Liver (tissue), 9 donors: ENCODE measurements around the gene CBFA2T3. TPM values are rescaled to one million over a fixed set of nuclear protein-coding genes. Genes with fewer than 3 reads are reported as not detected.

ENCODE experiments used
- DNase-seq: peaks from one replicate; pipeline ENCODE4 v3.0.0-alpha.2; 2017; ENCODE audit warnings: low spot score
- H3K27ac ChIP-seq, 2 donors: one replicate each; pipeline ENCODE4 v1.7.0; 2013; ENCODE audit warnings: inconsistent platforms in 2 of 2, low read length in 2 of 2, control low read depth in 1 of 2, low read depth in 1 of 2, mild to moderate bottlenecking in 1 of 2
- H3K27me3 ChIP-seq, 4 donors: one replicate each; pipeline versions ENCODE4 v1.6.1 to v1.7.0; 2013; ENCODE audit warnings: low read length in 3 of 4, inconsistent platforms in 1 of 4, mild to moderate bottlenecking in 1 of 4, moderate library complexity in 1 of 4; ENCODE audit not compliant: control insufficient read depth in 4 of 4, insufficient read depth in 4 of 4
- H3K36me3 ChIP-seq, 4 donors: one replicate each; pipeline versions ENCODE4 v1.6.1 to v1.7.0; 2013; ENCODE audit warnings: low read length in 3 of 4, mild to moderate bottlenecking in 3 of 4, low read depth in 1 of 4, moderate library complexity in 1 of 4; ENCODE audit not compliant: control insufficient read depth in 4 of 4, insufficient read depth in 3 of 4
- H3K4me1 ChIP-seq, 4 donors: one replicate each; pipeline versions ENCODE4 v1.6.1 to v1.7.0; 2013; ENCODE audit warnings: low read length in 3 of 4, mild to moderate bottlenecking in 3 of 4, moderate library complexity in 1 of 4; ENCODE audit not compliant: control insufficient read depth in 4 of 4, insufficient read depth in 4 of 4
- H3K4me3 ChIP-seq, 3 donors: one replicate each; pipeline versions ENCODE4 v1.6.1 to v1.7.0; 2013; ENCODE audit warnings: low read length in 3 of 3, control low read depth in 1 of 3, low read depth in 1 of 3, mild to moderate bottlenecking in 1 of 3
- H3K9ac ChIP-seq, 2 donors: one replicate each; pipeline ENCODE4 v1.7.0; 2013; ENCODE audit warnings: low read length in 2 of 2, mild to moderate bottlenecking in 2 of 2, moderate library complexity in 2 of 2, control low read depth in 1 of 2, low read depth in 1 of 2
- H3K9me3 ChIP-seq, 4 donors: one replicate each; pipeline versions ENCODE4 v1.6.1 to v1.7.0; 2013; ENCODE audit warnings: low read length in 3 of 4; ENCODE audit not compliant: control insufficient read depth in 4 of 4
- CTCF ChIP-seq: fragments of 150-350 bp; IDR thresholded peaks from 2 replicates; pipeline ENCODE4 v1.5.1; 2017; ENCODE audit warnings: improper control_type of control experiment, low read depth, low read length; ENCODE audit not compliant: missing input control
- GABPA ChIP-seq, 2 donors: IDR thresholded peaks in 1 of 2; conservative IDR thresholded peaks in 1 of 2; 2 replicates each; pipeline ENCODE4 v1.6.1; 2016; ENCODE audit warnings: antibody characterized with exemption in 2 of 2, mild to moderate bottlenecking in 1 of 2, moderate library complexity in 1 of 2
- HNF4A ChIP-seq, 2 donors: conservative IDR thresholded peaks; 2 replicates each; pipeline ENCODE4 v1.6.1; 2016; ENCODE audit warnings: antibody characterized with exemption in 2 of 2, mild to moderate bottlenecking in 2 of 2
- HNF4G ChIP-seq: IDR thresholded peaks from 2 replicates; pipeline ENCODE4 v1.6.1; 2016; ENCODE audit warnings: antibody characterized with exemption
- MAX ChIP-seq: IDR thresholded peaks from 2 replicates; pipeline ENCODE4 v1.6.1; 2016; ENCODE audit warnings: antibody characterized with exemption
- NR2F2 ChIP-seq: IDR thresholded peaks from 2 replicates; pipeline ENCODE4 v1.6.1; 2016; ENCODE audit warnings: antibody characterized with exemption
- RAD21 ChIP-seq, 2 donors: IDR thresholded peaks; 2 replicates each; pipeline ENCODE4 v1.6.1; 2016; ENCODE audit warnings: antibody characterized with exemption in 2 of 2, mild to moderate bottlenecking in 2 of 2
- SP1 ChIP-seq: IDR thresholded peaks from 2 replicates; pipeline ENCODE4 v1.6.1; 2018; ENCODE audit warnings: antibody characterized with exemption, mild to moderate bottlenecking
- YY1 ChIP-seq: IDR thresholded peaks from 2 replicates; pipeline ENCODE4 v1.6.1; 2016; ENCODE audit warnings: antibody characterized with exemption, mild to moderate bottlenecking
- WGBS: extraction: QIAGEN DNeasy Blood & Tissue Kit; methylation state at CpG from one replicate; pipeline ENCODE4 v1.1.7; 2013; 5-methylcytosine and 5-hydroxymethylcytosine counted together
- polyA plus RNA-seq, 2 donors: library from polyadenylated mRNA; stranded (reverse) in 1 of 2; unstranded in 1 of 2; fragments of 200-250 nt in 1 of 2; fragments of >200 nt in 1 of 2; fragmentation: Nextera tagmentation in 1 of 2; extraction: Ambion mirVana in 1 of 2; gene quantifications; one replicate each; pipeline versions ENCODE4 v1.2.1 to v1.2.3, GENCODE V29; 2013 to 2015
- total RNA-seq, 2 donors: library from RNA; depleted of rRNA; stranded (reverse); fragments of >200 nt; gene quantifications; one replicate each; pipeline ENCODE4 v1.2.3, GENCODE V29; 2014
- TF ChIP-seq, protein P1 (sequence below): IDR thresholded peaks from 2 replicates; pipeline ENCODE4 v1.6.1; 2016; ENCODE audit warnings: antibody characterized with exemption
- TF ChIP-seq, protein P2 (sequence below): IDR thresholded peaks from 2 replicates; pipeline ENCODE4 v1.6.1; 2016; ENCODE audit warnings: antibody characterized with exemption
- donor health status: healthy.
- donor health status: healthy.
- donor health status: healthy.
- donor health status: healthy.
- donor health status: healthy.

Gene CBFA2T3
- total and polyA plus RNA-seq, 4 donors: 1.4 to 4.5 (median 3.1) TPM

GRCh38 chr16:88878967-88879787, 97.8 kb downstream of the CBFA2T3 start:
- WGBS: 85% methylated on average over 45 of the region's 45 CpGs
- Histone ChIP-seq H3K9me3 (no peaks in the 10 kb centered on the region), H3K27ac (peak overlapping the region in 1 of 2 donors; percentile 33), H3K36me3 (peaks cover 0 to 10% (median 2%) of the 10 kb centered on the region in 4 donors), H3K27me3 (no peaks in the 10 kb centered on the region), H3K4me1 (peaks cover 13 to 52% (median 32%) of the 10 kb centered on the region in 4 donors), H3K4me3 (no peak overlapping the region), H3K9ac (no peak overlapping the region)
- TF ChIP-seq SP1 (no peak), HNF4G (no peak), CTCF (no peak)
- DNase-seq: no peak

- 97% methylated on average over 20 of the region's 20 CpGs for WGBS
These were observed 98.7 kb downstream of the CBFA2T3 start for GRCh38 chr16:88878356-88878755.

More at GRCh38 chr16:88878356-88878755, 98.7 kb downstream of the CBFA2T3 start:
- no peak overlapping the region for H3K27ac ChIP-seq
- H3K9ac ChIP-seq: no peak overlapping the region
- peaks cover 13 to 44% (median 27%) of the 10 kb centered on the region in 4 donors for H3K4me1 ChIP-seq
- H3K4me3 ChIP-seq: no peak overlapping the region
- no peaks in the 10 kb centered on the region for H3K27me3 ChIP-seq
- H3K9me3 ChIP-seq: no peaks in the 10 kb centered on the region
- peaks cover 0 to 10% (median 2%) of the 10 kb centered on the region in 4 donors for H3K36me3 ChIP-seq
- DNase-seq: no peak
- TF ChIP-seq HNF4A (conservative IDR thresholded peaks at IDR 0.05): no peak
- TF ChIP-seq GABPA (IDR thresholded peaks at IDR 0.05 in 1 of 2, conservative IDR thresholded peaks at IDR 0.05 in 1 of 2): no peak
- no peak for TF ChIP-seq RAD21 (IDR thresholded peaks at IDR 0.05)
- TF ChIP-seq NR2F2: no peak
- TF ChIP-seq CTCF: no peak
- no peak for TF ChIP-seq YY1
- TF ChIP-seq MAX: no peak
- TF ChIP-seq, protein P1, sequence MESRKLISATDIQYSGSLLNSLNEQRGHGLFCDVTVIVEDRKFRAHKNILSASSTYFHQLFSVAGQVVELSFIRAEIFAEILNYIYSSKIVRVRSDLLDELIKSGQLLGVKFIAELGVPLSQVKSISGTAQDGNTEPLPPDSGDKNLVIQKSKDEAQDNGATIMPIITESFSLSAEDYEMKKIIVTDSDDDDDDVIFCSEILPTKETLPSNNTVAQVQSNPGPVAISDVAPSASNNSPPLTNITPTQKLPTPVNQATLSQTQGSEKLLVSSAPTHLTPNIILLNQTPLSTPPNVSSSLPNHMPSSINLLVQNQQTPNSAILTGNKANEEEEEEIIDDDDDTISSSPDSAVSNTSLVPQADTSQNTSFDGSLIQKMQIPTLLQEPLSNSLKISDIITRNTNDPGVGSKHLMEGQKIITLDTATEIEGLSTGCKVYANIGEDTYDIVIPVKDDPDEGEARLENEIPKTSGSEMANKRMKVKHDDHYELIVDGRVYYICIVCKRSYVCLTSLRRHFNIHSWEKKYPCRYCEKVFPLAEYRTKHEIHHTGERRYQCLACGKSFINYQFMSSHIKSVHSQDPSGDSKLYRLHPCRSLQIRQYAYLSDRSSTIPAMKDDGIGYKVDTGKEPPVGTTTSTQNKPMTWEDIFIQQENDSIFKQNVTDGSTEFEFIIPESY: no peak
- TF ChIP-seq, protein P2, sequence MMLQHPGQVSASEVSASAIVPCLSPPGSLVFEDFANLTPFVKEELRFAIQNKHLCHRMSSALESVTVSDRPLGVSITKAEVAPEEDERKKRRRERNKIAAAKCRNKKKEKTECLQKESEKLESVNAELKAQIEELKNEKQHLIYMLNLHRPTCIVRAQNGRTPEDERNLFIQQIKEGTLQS: no peak
